GM12891 (cell line): ENCODE data around the gene STK35.

Source experiments
- POLR2A ChIP-seq: IDR thresholded peaks from 2 replicates; pipeline ENCODE4 v1.6.1; 2011; ENCODE audit warnings: low read depth, low read length, control low read depth
- POU2F2 ChIP-seq: IDR thresholded peaks from 2 replicates; pipeline ENCODE4 v1.6.1; 2011; ENCODE audit warnings: low read depth, mild to moderate bottlenecking, control low read depth, low read length, moderate library complexity

GRCh38 chr20:2156666-2157624, 55.3 kb downstream of the STK35 start:
- TF ChIP-seq POLR2A (no peak), POU2F2 (no peak)
